Kidney glomerular epithelial cell (primary cell): ENCODE measurements around the gene KCNH3.
A peak's percentile ranks its signal among the peaks of the same experiment; 100 is the strongest.

ENCODE experiments used
- DNase-seq: peaks from one replicate; lab custom pipeline; 2025; lab: John Stamatoyannopoulos, UW

The KCNH3 gene

GRCh38 chr12:49547090-49547690 is 8.4 kb downstream of the KCNH3 start:
- no peak for DNase-seq

DNA sequence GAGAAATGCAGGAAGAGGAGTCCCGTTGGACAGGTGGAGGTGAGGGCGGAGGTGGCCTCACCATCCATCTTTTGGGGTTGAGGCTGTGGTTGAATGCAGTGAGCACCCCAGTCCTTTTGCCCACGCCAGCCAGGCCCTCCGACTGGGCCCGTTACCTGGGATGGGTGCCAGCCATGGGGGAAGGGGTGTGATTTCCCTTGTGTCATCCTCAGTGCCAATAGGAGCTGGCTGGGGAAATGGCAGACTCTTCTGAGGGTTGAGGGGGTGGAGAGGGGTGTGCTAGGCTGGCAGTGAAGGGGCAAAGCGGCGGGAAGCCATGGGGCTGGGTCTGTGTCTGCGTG is 9.6 kb downstream of the KCNH3 start:
- no peak for DNase-seq

- no peak for DNase-seq
These were observed 10.2 kb downstream of the KCNH3 start for GRCh38 chr12:49548822-49549648.

DNA sequence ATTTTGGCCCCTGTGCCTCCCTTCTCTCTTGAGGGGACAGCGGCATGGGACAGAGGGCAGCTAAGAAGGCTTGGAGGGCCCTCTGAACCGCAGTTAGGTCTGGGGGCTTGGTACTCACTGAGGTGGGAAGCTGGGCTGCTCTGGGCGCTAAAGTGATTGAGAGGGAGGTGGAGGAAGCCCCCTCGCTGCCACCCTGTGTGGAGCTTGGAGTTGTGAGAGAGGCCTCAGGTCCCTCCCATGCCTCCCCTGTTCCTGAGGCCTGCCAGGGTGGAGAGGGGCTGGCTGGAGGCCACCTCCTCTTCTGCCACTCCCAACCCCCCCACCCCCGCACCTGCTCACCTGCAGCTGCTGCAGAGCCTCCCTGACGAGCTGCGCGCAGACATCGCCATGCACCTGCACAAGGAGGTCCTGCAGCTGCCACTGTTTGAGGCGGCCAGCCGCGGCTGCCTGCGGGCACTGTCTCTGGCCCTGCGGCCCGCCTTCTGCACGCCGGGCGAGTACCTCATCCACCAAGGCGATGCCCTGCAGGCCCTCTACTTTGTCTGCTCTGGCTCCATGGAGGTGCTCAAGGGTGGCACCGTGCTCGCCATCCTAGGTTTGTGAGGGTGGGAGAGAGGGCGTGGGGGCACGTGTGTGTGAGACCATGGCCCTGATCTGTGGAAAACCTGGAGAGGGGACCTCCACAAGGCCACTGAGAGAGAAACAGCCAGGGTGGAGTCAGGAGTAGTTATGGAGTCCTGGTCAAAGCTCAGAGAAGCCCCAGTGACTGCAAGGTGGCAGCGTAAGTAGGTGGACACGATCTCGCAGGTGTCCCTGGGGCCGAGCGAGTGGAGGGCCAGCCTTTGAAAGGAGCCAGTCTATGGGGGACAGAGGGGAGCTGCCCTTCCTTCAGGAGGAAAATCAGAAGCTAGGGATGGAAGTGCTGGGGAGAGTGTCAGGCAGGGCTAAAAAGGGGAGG is 11.2 kb downstream of the KCNH3 start:
- DNase-seq = no peak

DNA sequence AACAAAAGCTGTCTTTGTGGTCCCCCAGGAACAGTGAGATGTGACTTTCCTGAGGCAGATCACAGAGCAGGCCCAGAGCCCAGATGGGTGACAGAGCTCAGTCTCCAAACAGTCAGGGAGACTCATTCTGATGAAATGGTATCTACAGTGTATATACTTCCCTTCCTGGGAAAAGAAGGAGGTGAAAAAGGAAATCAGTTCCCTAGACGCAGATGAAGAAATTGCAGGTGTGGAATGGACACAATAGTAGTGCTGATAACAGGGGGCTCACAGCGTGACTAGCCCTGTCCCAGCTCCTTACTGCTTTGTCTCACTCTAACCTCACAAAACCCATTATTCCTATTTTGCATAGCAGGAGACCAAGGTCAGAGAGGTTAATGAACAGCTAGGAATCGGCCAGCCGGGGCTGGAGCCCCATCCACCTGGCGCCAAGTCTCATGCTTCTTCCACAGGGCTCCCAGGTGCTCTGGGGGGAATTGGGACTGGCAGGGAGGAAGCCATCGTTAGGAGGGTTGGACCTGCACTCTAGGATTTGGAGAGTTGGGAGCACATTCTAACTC is 11.9 kb downstream of the KCNH3 start:
- DNase-seq = no peak

DNA sequence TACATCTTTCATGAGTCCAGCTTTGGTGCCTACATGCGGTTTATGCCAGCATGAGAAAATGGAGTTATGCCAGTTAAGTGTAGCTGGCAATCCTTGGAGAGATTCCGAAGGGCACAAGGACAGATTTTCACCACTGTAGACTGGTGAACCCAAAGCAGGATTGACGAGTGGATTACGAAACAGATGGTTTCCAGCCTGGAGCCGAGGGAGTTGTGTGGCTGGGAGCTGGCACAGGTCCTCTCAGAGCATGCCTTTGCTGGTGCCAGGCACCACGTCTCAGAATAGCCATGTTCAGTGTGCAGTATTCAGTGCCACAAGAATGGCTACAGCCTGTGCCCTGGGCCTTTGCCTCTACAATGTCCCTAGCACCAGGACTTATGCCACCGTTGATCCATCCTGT is 13.2 kb downstream of the KCNH3 start:
- DNase-seq = no peak

DNA sequence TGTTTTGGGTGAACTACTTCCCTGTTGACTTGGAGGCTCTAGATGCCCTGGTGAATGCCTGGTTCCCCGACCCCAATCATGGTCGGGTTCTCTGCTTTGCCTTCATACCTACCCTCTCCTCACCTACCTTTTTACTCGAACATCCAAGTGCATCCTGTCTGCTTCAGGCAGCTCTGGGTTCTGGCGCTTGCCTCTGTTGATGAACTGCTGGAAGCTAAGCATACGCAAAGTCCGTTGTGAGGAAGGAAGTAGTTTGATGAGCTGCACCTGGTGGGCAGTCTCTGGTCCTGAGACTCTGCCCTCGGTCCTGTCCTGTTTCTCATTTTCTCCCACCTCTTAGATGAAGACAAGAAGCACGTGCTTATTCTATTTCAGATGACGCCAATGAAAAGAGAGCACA is 13.6 kb downstream of the KCNH3 start:
- no peak for DNase-seq

DNA sequence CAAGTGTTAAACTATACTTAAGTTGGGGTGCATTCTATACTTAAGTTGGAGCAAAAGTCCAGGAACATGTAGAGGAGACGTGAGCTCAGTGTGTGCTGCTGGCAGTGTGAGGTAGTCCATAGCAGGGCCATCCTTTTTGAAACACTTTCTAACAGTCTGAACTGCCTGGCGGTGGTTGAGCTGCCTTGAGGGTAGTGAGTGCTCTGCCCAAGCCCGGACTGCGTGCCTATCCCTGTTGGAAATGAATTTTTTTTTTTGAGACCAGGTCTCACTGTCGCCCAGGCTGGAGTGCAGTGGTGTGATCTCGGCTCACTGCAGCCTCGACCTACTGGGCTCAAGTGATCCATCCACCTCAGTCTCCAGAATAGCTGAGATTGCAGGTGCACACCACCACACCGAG is 14.1 kb downstream of the KCNH3 start:
- no peak for DNase-seq

- DNase-seq = peak; percentile 29
These were observed 14.8 kb downstream of the KCNH3 start for GRCh38 chr12:49553512-49554088.

DNA sequence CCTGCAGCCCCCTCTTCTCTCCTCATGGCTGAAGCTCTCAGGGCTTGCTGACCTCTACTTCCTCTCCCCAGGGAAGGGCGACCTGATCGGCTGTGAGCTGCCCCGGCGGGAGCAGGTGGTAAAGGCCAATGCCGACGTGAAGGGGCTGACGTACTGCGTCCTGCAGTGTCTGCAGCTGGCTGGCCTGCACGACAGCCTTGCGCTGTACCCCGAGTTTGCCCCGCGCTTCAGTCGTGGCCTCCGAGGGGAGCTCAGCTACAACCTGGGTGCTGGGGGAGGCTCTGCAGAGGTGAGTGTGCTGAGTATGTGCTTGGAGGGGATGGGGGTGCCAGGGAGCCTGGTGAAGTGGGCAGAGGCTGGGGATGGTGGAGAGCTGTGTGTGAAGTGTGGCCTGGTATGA is 15.4 kb downstream of the KCNH3 start:
- DNase-seq = no peak

GRCh38 chr12:49555631-49556390 is 17.0 kb downstream of the KCNH3 start:
- DNase-seq = no peak

DNA sequence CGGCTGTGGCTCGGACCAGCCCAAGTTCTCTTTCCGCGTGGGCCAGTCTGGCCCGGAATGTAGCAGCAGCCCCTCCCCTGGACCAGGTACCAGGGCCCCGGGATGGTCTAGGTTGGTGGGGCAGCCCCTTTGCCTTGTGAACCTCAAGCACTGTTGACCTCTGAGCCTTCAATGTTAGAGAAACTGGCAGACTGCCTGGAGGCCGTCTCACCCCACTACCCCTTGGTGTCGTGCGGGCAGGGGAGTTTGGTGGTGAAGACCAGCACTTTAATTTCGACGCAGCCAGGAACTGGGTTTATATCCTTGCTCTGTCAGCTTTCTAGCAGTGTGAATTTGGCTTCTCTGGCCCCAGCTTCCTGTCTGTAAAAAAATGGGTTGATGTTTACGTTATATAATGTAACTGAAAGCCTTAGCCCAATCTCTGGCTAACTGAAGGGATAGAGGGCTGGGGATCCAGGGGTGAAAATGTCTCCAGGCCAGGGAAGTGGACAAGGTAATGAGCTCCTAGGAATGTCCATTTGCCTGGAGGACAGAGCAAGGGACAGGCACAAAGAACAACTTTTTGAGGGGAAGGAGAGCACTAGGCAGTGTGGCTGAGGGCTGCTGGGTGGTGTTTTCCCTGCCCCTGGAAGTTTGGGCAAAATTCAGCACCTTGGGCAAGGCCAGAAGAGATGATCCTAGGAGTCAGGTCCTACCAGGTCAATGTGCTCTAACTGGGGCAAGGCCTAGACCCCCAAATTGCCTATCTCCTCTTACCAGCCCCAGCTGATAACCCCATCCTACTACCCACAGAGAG is 17.8 kb downstream of the KCNH3 start:
- DNase-seq = no peak

GRCh38 chr12:49557187-49557916 is 18.5 kb downstream of the KCNH3 start:
- no peak for DNase-seq

GRCh38 chr12:49557917-49558215 is 19.0 kb downstream of the KCNH3 start:
- no peak for DNase-seq

- no peak for DNase-seq
These were observed 19.7 kb downstream of the KCNH3 start for GRCh38 chr12:49558526-49558925.

DNA sequence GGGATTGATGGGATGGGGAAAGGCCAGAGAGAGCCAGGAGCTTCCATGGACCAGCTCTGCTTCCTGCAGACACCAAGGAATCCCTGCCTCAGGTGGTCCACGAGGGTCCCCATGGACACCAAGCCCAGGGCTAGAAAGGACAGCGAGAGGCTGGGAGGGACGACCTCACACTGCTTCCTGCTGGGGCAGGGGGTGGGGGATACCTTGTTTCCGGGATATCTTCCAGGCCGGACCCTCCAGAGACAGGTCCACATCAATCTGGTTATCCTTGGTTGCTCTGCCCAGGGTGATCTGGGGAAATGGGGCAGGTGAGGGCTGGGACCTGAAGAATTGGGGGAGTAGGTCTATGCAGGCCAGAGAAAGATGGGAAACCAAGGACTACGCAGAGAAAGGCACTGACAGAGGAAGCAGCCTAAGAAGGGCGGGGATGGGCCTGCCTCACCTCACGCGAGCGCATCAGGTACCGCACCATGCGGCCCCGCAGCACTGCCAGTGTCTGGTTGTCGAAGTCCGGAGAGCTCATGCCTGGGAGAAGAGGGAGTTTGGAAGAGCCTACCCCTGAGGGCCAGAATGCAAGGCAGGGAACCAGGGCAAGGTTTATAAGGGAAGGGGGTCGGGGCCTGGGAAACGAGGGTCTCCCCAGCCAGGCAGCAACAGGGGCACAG is 20.3 kb downstream of the KCNH3 start:
- no peak for DNase-seq

GRCh38 chr12:49560695-49561094 is 21.9 kb downstream of the KCNH3 start:
- DNase-seq = no peak

GRCh38 chr12:49562233-49562632 is 23.4 kb downstream of the KCNH3 start:
- DNase-seq = no peak

- DNase-seq = no peak
These were observed 24.0 kb downstream of the KCNH3 start for GRCh38 chr12:49562831-49563230.
